ENCODE data around the gene GPHN. TPM values are rescaled to one million over a fixed set of nuclear protein-coding genes. Genes with fewer than 3 reads are reported as not detected.

Gene GPHN
- total RNA-seq, 4 donors from 2014 or later, result 16.7 to 34.8 (median 27.0) TPM

DNA sequence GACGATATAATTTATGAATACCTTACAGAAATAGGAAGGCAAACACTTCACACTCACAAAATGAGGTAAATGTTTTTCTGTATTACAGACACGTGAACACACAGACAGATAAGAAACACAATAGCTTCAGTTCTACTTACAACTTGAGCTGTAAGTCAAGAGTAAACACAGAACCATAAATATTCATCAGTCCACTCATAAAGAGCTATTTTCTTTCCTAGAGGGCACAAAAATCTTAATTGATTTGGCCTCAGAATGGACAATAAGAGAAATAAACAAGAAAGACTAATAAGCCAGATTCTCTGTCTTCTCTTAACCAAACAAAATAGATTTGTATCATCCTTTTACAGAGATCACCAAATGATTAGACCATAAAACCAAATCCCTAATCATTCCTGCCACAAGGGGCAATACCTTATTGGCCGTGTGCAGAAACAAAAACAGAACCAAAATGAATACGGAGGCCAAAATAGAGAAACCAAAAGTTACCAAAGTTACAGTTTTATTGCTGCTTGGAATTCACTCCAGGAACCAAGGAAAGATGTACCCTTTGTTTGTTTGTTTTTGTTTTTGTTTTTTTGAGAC is 643.2 kb downstream of the GPHN start:
- no peak for TF ChIP-seq POLR2A (IDR thresholded peaks at IDR 0.05)
- TF ChIP-seq EP300 (IDR thresholded peaks at IDR 0.05), result no peak
- TF ChIP-seq POLR2AphosphoS5 (IDR thresholded peaks at IDR 0.05), result no peak
- TF ChIP-seq, protein P1, sequence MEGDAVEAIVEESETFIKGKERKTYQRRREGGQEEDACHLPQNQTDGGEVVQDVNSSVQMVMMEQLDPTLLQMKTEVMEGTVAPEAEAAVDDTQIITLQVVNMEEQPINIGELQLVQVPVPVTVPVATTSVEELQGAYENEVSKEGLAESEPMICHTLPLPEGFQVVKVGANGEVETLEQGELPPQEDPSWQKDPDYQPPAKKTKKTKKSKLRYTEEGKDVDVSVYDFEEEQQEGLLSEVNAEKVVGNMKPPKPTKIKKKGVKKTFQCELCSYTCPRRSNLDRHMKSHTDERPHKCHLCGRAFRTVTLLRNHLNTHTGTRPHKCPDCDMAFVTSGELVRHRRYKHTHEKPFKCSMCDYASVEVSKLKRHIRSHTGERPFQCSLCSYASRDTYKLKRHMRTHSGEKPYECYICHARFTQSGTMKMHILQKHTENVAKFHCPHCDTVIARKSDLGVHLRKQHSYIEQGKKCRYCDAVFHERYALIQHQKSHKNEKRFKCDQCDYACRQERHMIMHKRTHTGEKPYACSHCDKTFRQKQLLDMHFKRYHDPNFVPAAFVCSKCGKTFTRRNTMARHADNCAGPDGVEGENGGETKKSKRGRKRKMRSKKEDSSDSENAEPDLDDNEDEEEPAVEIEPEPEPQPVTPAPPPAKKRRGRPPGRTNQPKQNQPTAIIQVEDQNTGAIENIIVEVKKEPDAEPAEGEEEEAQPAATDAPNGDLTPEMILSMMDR (IDR thresholded peaks at IDR 0.05), result no peak
- no peak for DNase-seq (ENCODE audit: low spot score in 2 of 2)
- no peak overlapping the region for H3K27ac ChIP-seq
- no peaks in the 10 kb centered on the region for H3K36me3 ChIP-seq
- WGBS, result 79% methylated on average over 4 of the region's 4 CpGs
- no peak overlapping the region for H3K4me3 ChIP-seq
- no peaks in the 10 kb centered on the region for H3K4me1 ChIP-seq
- no peaks in the 10 kb centered on the region for H3K27me3 ChIP-seq
- no peaks in the 10 kb centered on the region for H3K9me3 ChIP-seq

DNA sequence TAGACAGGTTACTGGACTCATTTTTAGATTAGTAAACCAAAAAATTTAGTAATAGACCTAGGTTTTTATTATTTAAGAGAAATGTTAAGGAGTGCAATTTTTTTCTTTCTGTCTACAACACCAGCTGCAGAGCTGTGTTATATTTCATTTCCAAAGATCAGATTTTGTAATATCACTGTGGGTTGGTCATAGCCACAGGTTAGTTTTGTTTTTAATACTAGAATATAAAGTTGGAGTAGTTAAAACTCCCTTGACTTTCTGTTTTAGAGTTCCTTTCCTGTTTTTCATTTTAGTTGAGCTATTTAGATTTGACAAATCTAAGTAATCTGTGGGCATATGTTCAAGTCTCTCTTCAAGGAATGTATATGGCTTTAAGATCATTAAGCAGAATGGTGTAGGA is 650.6 kb downstream of the GPHN start:
- DNase-seq (ENCODE audit: low spot score in 2 of 2), result no peak
- no peak for TF ChIP-seq POLR2A (IDR thresholded peaks at IDR 0.05)
- no peak for TF ChIP-seq POLR2AphosphoS5 (IDR thresholded peaks at IDR 0.05)
- TF ChIP-seq EP300 (IDR thresholded peaks at IDR 0.05), result no peak
- TF ChIP-seq, protein P1 (IDR thresholded peaks at IDR 0.05), result no peak

DNA sequence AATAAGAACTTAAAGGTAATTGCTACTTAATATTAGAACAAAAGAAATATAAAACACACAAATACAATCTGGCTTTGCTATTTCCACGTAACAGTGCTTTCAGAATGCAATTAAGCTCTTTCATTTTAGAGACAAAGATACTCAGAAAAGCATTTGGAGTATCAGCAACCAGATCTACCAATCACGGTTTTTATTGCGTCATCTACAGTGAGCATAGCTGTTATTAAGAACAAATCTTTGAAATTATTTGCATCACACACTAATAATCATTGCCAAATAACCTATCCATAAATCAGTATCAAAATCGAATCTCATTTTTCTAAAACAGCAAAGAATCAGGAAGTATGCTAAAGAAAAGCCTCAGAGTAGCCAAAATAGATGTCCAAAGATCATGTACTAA is 654.4 kb downstream of the GPHN start:
- DNase-seq (ENCODE audit: low spot score in 2 of 2), result no peak
- Histone ChIP-seq H3K27me3 (no peaks in the 10 kb centered on the region), H3K4me3 (no peak overlapping the region), H3K27ac (no peak overlapping the region), H3K9me3 (no peaks in the 10 kb centered on the region), H3K4me1 (no peaks in the 10 kb centered on the region), H3K36me3 (no peaks in the 10 kb centered on the region)
- TF ChIP-seq EP300 (IDR thresholded peaks at IDR 0.05) (no peak), POLR2A (IDR thresholded peaks at IDR 0.05) (no peak), POLR2AphosphoS5 (IDR thresholded peaks at IDR 0.05) (no peak)
- TF ChIP-seq, protein P1 (IDR thresholded peaks at IDR 0.05), result no peak
- WGBS, result 84% methylated on average over 4 of the region's 4 CpGs

More for the DNA sequence above, 650.6 kb downstream of the GPHN start:
- H3K27ac ChIP-seq, result no peak overlapping the region
- no peaks in the 10 kb centered on the region for H3K36me3 ChIP-seq
- H3K4me3 ChIP-seq, result no peak overlapping the region
- no peaks in the 10 kb centered on the region for H3K27me3 ChIP-seq
- no peaks in the 10 kb centered on the region for H3K9me3 ChIP-seq
- H3K4me1 ChIP-seq, result no peaks in the 10 kb centered on the region

DNA sequence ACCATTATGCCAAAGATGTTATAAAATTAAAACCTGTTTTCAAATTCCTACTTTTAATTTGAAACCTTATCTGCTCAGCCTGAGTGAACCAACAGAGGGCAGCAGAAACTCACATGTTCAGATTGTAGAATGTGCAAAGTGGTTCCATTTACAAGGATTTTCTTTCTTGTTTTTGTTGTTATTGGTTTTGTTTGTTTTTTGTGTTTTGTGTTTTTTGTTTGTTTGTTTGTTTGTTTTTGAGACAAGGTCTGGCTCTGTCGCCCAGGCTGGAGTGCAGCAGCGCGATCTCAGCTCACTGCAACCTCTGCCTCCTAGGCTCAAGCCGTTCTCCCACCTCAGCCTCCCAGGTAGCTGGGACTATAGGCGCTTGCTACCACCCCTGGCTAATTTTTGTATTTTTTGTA is 658.5 kb downstream of the GPHN start:
- WGBS, result 88% methylated on average over 5 of the region's 5 CpGs
- no peak for DNase-seq (ENCODE audit: low spot score in 2 of 2)
- peaks cover 15% of the 10 kb centered on the region for H3K36me3 ChIP-seq
- TF ChIP-seq, protein P1 (IDR thresholded peaks at IDR 0.05), result peak; percentile 30 to 68
- TF ChIP-seq POLR2A (IDR thresholded peaks at IDR 0.05), result no peak
- no peak overlapping the region for H3K4me3 ChIP-seq
- H3K4me1 ChIP-seq, result no peaks in the 10 kb centered on the region
- H3K9me3 ChIP-seq, result no peaks in the 10 kb centered on the region
- H3K27me3 ChIP-seq, result no peaks in the 10 kb centered on the region
- no peak overlapping the region for H3K27ac ChIP-seq

DNA sequence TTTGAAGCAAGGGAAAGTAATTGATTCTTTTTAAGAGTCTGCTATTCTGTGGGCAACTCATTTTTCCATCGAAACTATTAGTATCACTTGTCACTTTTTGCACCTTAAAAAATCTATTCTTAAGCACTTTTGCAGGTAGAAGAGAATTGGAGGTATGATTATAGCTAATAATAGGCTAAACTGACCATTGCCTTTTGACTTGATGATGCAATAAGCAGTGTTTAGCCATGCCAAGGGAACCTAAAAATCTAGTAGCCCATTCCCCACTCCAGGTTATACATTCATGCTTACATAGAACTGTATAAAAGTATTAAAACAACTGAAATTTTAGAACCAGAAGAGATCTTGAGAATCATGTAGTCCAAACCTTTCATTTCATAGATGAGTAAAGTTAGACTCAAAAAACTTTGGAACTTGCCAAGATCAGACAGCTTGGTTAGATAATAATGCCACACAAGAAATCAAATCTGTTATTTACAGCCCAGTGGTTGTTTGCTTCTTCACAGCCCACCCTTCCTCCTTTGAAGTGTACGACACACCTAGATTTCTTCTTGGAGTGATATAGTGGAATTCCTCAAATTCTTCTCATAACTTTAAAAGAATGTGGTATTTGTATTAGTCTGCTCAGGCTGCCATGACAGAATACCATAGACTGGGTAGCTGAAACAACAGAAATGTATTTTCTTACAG is 659.6 kb downstream of the GPHN start:
- H3K27me3 ChIP-seq, result no peaks in the 10 kb centered on the region
- H3K4me1 ChIP-seq, result no peaks in the 10 kb centered on the region
- TF ChIP-seq, protein P1 (IDR thresholded peaks at IDR 0.05), result no peak
- TF ChIP-seq EP300 (IDR thresholded peaks at IDR 0.05) (no peak), POLR2AphosphoS5 (IDR thresholded peaks at IDR 0.05) (no peak), POLR2A (IDR thresholded peaks at IDR 0.05) (no peak)
- WGBS, result 98% methylated on average over 2 of the region's 2 CpGs
- DNase-seq (ENCODE audit: low spot score in 2 of 2), result no peak
- H3K9me3 ChIP-seq, result peaks cover 1% of the 10 kb centered on the region
- H3K36me3 ChIP-seq, result peaks cover 21% of the 10 kb centered on the region
- no peak overlapping the region for H3K27ac ChIP-seq
- H3K4me3 ChIP-seq, result no peak overlapping the region
